Gastrocnemius medialis (tissue), 4 donors: ENCODE data around the gene HSD3B2. TPM values are rescaled to one million over a fixed set of nuclear protein-coding genes. Genes with fewer than 3 reads are reported as not detected.

ENCODE experiments used
- ATAC-seq, 2 donors: fragments of 150-250 bp; one replicate each; pipeline ENCODE4 v1.9.1; 2016
- DNase-seq, 2 donors: peaks; one replicate each; pipeline ENCODE4 v3.0.0-alpha.2; 2019
- H3K27ac ChIP-seq, 4 donors: fragments of 200-600 bp; sonication (generic); 1 replicate in 1 of 4; 2 replicates in 3 of 4; pipeline ENCODE4 v1.5.1; 2016 to 2018; ENCODE audit warnings: mild to moderate bottlenecking in 2 of 4, moderate library complexity in 1 of 4
- H3K27me3 ChIP-seq, 3 donors: fragments of 200-600 bp; sonication (generic) in 2 of 3; 1 replicate in 1 of 3; 2 replicates in 2 of 3; pipeline versions ENCODE4 v1.5.1 to v1.6.0; 2016 to 2019; ENCODE audit warnings: mild to moderate bottlenecking in 1 of 3, moderate library complexity in 1 of 3
- H3K36me3 ChIP-seq, 2 donors: fragments of 200-600 bp; sonication (generic) in 1 of 2; one replicate each; pipeline ENCODE4 v1.5.1; 2017 to 2018
- H3K4me1 ChIP-seq, 2 donors: fragments of 200-600 bp; sonication (generic) in 1 of 2; one replicate each; pipeline ENCODE4 v1.5.1; 2016 to 2017; ENCODE audit warnings: mild to moderate bottlenecking in 2 of 2
- H3K4me3 ChIP-seq, 4 donors: fragments of 200-600 bp; sonication (generic) in 3 of 4; 1 replicate in 1 of 4; 2 replicates in 3 of 4; pipeline ENCODE4 v1.5.1; 2016 to 2019; ENCODE audit warnings: mild to moderate bottlenecking in 2 of 4
- H3K9me3 ChIP-seq, 3 donors: fragments of 200-600 bp; sonication (generic) in 2 of 3; 1 replicate in 1 of 3; 2 replicates in 2 of 3; pipeline ENCODE4 v1.5.1; 2016 to 2019
- POLR2A ChIP-seq, 2 donors: fragments of 450-650 bp; IDR thresholded peaks; one replicate each; pipeline ENCODE4 v1.6.1; 2017; ENCODE audit warnings: antibody characterized with exemption in 2 of 2, mild to moderate bottlenecking in 2 of 2, moderate library complexity in 2 of 2
- in situ Hi-C, 4 donors: fragments of 200-750 bp; cut with MboI; loops; one replicate each; pipeline versions ENCODE4 v1.15.0 to v1.8.0; 2017; ENCODE audit warnings: low sequenced_read_pairs in 4 of 4
- intact Hi-C: fragments of 100-400 bp; cut with DNase I; formaldehyde crosslinking; loops from one replicate; pipeline ENCODE4 v1.15.1; 2023; ENCODE audit warnings: low total_unique reads
- total RNA-seq, 4 donors: library from RNA; depleted of rRNA; stranded (reverse); fragments of >200 nt; gene quantifications; one replicate each; pipeline versions ENCODE4 v1.1.0 to v1.2.3, GENCODE V29; 2016
- TF ChIP-seq, protein P1 (sequence below), 5 experiments: fragments of 450-650 bp in 3 of 5; fragments of 200-600 bp in 2 of 5; sonication (generic) in 2 of 5; IDR thresholded peaks in 4 of 5; conservative IDR thresholded peaks in 1 of 5; 1 replicate in 4 of 5; 2 replicates in 1 of 5; pipeline ENCODE4 v1.5.1; 2016 to 2019; ENCODE audit warnings: antibody characterized with exemption in 5 of 5, mild to moderate bottlenecking in 3 of 5, moderate library complexity in 3 of 5

Gene HSD3B2
- total RNA-seq, 4 donors from 2014 or later, result 0.66 TPM; not detected in 3

DNA sequence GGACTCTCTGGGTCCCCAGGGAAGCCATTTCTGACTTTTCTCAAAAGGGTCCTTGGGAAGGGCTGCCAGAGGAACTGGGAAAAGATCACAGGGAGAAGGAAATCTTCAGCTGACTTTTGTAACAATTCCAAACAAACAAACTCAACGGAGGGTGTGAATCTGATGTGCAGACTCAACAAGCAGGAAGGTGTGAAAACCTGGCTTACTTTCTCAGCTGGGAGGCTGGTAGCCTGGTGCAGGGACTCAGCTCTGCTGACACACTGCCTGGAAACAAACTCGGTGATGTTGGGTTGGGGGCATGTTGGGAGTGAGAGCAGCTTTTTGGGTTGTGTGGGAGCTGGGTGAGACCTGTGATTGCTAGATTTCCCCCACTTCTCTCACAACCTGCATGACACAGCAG, 10.2 kb upstream of the HSD3B2 start:
- Histone ChIP-seq H3K4me3 (no peak overlapping the region), H3K27ac (no peak overlapping the region), H3K4me1 (no peaks in the 10 kb centered on the region), H3K36me3 (no peaks in the 10 kb centered on the region), H3K27me3 (no peaks in the 10 kb centered on the region), H3K9me3 (no peaks in the 10 kb centered on the region)
- in situ Hi-C loops (no loop called here), intact Hi-C loops (no loop called here)
- DNase-seq (no peak), ATAC-seq (no peak)
- no peak for TF ChIP-seq POLR2A (IDR thresholded peaks at IDR 0.05)
- TF ChIP-seq, protein P1, sequence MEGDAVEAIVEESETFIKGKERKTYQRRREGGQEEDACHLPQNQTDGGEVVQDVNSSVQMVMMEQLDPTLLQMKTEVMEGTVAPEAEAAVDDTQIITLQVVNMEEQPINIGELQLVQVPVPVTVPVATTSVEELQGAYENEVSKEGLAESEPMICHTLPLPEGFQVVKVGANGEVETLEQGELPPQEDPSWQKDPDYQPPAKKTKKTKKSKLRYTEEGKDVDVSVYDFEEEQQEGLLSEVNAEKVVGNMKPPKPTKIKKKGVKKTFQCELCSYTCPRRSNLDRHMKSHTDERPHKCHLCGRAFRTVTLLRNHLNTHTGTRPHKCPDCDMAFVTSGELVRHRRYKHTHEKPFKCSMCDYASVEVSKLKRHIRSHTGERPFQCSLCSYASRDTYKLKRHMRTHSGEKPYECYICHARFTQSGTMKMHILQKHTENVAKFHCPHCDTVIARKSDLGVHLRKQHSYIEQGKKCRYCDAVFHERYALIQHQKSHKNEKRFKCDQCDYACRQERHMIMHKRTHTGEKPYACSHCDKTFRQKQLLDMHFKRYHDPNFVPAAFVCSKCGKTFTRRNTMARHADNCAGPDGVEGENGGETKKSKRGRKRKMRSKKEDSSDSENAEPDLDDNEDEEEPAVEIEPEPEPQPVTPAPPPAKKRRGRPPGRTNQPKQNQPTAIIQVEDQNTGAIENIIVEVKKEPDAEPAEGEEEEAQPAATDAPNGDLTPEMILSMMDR (IDR thresholded peaks at IDR 0.05 in 4 of 5, conservative IDR thresholded peaks at IDR 0.05 in 1 of 5), result no peak

GRCh38 chr1:119409731-119410130, 5.2 kb upstream of the HSD3B2 start:
- Histone ChIP-seq H3K9me3 (no peaks in the 10 kb centered on the region), H3K27me3 (no peaks in the 10 kb centered on the region), H3K27ac (no peak overlapping the region), H3K36me3 (no peaks in the 10 kb centered on the region), H3K4me1 (no peaks in the 10 kb centered on the region), H3K4me3 (no peak overlapping the region)
- intact Hi-C loops, result no loop called here
- ATAC-seq (no peak), DNase-seq (no peak)
- TF ChIP-seq, protein P1 (IDR thresholded peaks at IDR 0.05 in 4 of 5, conservative IDR thresholded peaks at IDR 0.05 in 1 of 5), result no peak
- no peak for TF ChIP-seq POLR2A (IDR thresholded peaks at IDR 0.05)
- in situ Hi-C loops, result no loop called here

DNA sequence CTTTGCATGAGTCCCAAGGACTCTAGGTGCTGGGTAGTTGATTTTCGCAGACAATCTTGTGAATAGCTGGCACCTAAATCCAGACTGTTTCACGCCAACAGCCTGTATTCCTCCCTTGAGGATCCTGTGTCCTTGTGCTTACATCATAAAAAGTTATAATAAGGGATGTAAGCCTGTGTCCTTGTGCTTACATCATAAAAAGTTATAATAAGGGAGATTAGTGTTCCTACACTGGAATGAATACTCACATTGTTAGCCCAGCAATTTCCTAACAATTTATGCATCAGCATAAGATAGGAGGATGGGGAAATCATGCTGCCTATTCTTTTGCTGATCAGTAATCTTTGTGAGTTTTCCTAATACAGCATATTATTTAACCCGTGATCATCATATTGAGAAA, 4.0 kb upstream of the HSD3B2 start:
- Histone ChIP-seq H3K4me3 (no peak overlapping the region), H3K9me3 (no peaks in the 10 kb centered on the region), H3K27ac (no peak overlapping the region), H3K27me3 (no peaks in the 10 kb centered on the region), H3K36me3 (no peaks in the 10 kb centered on the region), H3K4me1 (no peaks in the 10 kb centered on the region)
- DNase-seq, result no peak
- ATAC-seq, result no peak
- in situ Hi-C loops (no loop called here), intact Hi-C loops (no loop called here)
- TF ChIP-seq, protein P1 (IDR thresholded peaks at IDR 0.05 in 4 of 5, conservative IDR thresholded peaks at IDR 0.05 in 1 of 5), result no peak
- TF ChIP-seq POLR2A (IDR thresholded peaks at IDR 0.05), result no peak

GRCh38 chr1:119416006-119416640, 1.2 kb downstream of the HSD3B2 start:
- intact Hi-C loops (no loop called here), in situ Hi-C loops (no loop called here)
- TF ChIP-seq POLR2A (IDR thresholded peaks at IDR 0.05), result no peak
- TF ChIP-seq, protein P1 (IDR thresholded peaks at IDR 0.05 in 4 of 5, conservative IDR thresholded peaks at IDR 0.05 in 1 of 5), result no peak

GRCh38 chr1:119419109-119419508, 4.2 kb downstream of the HSD3B2 start:
- no peak for TF ChIP-seq POLR2A (IDR thresholded peaks at IDR 0.05)
- TF ChIP-seq, protein P1 (IDR thresholded peaks at IDR 0.05 in 4 of 5, conservative IDR thresholded peaks at IDR 0.05 in 1 of 5), result no peak
- Histone ChIP-seq H3K9me3 (no peaks in the 10 kb centered on the region), H3K4me3 (no peak overlapping the region), H3K27ac (no peak overlapping the region), H3K27me3 (no peaks in the 10 kb centered on the region), H3K4me1 (no peaks in the 10 kb centered on the region), H3K36me3 (no peaks in the 10 kb centered on the region)
- ATAC-seq (no peak), DNase-seq (no peak)
- intact Hi-C loops, result no loop called here
- in situ Hi-C loops, result no loop called here

More at GRCh38 chr1:119416006-119416640, 1.2 kb downstream of the HSD3B2 start:
- Histone ChIP-seq H3K4me3 (no peak overlapping the region), H3K4me1 (no peaks in the 10 kb centered on the region), H3K27me3 (no peaks in the 10 kb centered on the region), H3K36me3 (no peaks in the 10 kb centered on the region), H3K27ac (no peak overlapping the region), H3K9me3 (no peaks in the 10 kb centered on the region)
- ATAC-seq, result no peak
- DNase-seq, result no peak
